Stimulated activated naive CD8-positive, alpha-beta T cell treated with anti-CD3 and anti-CD28 coated beads, Interleukin-15, amount 100 ng/mL, for 72 hours (primary cell): ENCODE measurements around the gene PRDM16.

ENCODE experiments used
- ATAC-seq: fragments of 150-1000 bp; cut with Tn5 transposase; 2 replicates; pipeline ENCODE4 v1.10.0; 2021; ENCODE audit warnings: mild to moderate bottlenecking, moderate library complexity
- DNase-seq, 2 donors: peaks; one replicate each; pipeline ENCODE4 v3.0.0; 2021 to 2022
- H3K27ac Mint-ChIP-seq, 2 donors: one replicate each; pipeline ENCODE4 v1.8.0; 2022; ENCODE audit warnings: mild to moderate bottlenecking in 2 of 2, mixed read lengths in 2 of 2, moderate library complexity in 2 of 2
- H3K27me3 Mint-ChIP-seq: one replicate; pipeline ENCODE4 v1.8.0; 2022; ENCODE audit warnings: mixed read lengths
- H3K4me1 Mint-ChIP-seq: one replicate; pipeline ENCODE4 v1.8.0; 2022; ENCODE audit warnings: mild to moderate bottlenecking, mixed read lengths
- H3K4me3 Mint-ChIP-seq, 2 donors: one replicate each; pipeline ENCODE4 v1.8.0; 2022; ENCODE audit warnings: mild to moderate bottlenecking in 2 of 2, mixed read lengths in 2 of 2, moderate library complexity in 1 of 2
- H3K9me3 Mint-ChIP-seq, 2 donors: one replicate each; pipeline ENCODE4 v1.8.0; 2022; ENCODE audit warnings: mixed read lengths in 2 of 2

PRDM16 gene

GRCh38 chr1:3393024-3393986 lies 324.3 kb downstream of the PRDM16 start:
- Mint-ChIP-seq H3K4me1 (peaks cover 4% of the 10 kb centered on the region), H3K4me3 (no peak overlapping the region), H3K9me3 (no peaks in the 10 kb centered on the region), H3K27ac (no peak overlapping the region), H3K27me3 (peaks cover 55% of the 10 kb centered on the region)
- ATAC-seq (no peak), DNase-seq (no peak)

GRCh38 chr1:3393987-3394920 lies 325.3 kb downstream of the PRDM16 start:
- DNase-seq (no peak), ATAC-seq (no peak)
- Mint-ChIP-seq H3K4me3 (no peak overlapping the region), H3K9me3 (no peaks in the 10 kb centered on the region), H3K4me1 (peaks cover 4% of the 10 kb centered on the region), H3K27ac (no peak overlapping the region), H3K27me3 (peaks cover 55% of the 10 kb centered on the region)

GRCh38 chr1:3396411-3396810 lies 327.4 kb downstream of the PRDM16 start:
- H3K4me3 Mint-ChIP-seq: no peak overlapping the region

GRCh38 chr1:3397311-3397710 lies 328.3 kb downstream of the PRDM16 start:
- no peak for DNase-seq
- no peak overlapping the region for H3K4me3 Mint-ChIP-seq
- H3K27me3 Mint-ChIP-seq: peaks cover 47% of the 10 kb centered on the region
- H3K4me1 Mint-ChIP-seq: peaks cover 4% of the 10 kb centered on the region
- H3K27ac Mint-ChIP-seq: no peak overlapping the region
- no peaks in the 10 kb centered on the region for H3K9me3 Mint-ChIP-seq
- ATAC-seq: no peak

More at GRCh38 chr1:3396411-3396810, 327.4 kb downstream of the PRDM16 start:
- H3K27me3 Mint-ChIP-seq: peaks cover 55% of the 10 kb centered on the region
- no peaks in the 10 kb centered on the region for H3K9me3 Mint-ChIP-seq
- DNase-seq (no peak), ATAC-seq (no peak)
- H3K4me1 Mint-ChIP-seq: peaks cover 4% of the 10 kb centered on the region
- no peak overlapping the region for H3K27ac Mint-ChIP-seq

GRCh38 chr1:3398396-3399140 lies 329.6 kb downstream of the PRDM16 start:
- ATAC-seq: no peak
- no peak for DNase-seq
- H3K27ac Mint-ChIP-seq: no peak overlapping the region
- no peaks in the 10 kb centered on the region for H3K9me3 Mint-ChIP-seq
- H3K4me1 Mint-ChIP-seq: no peaks in the 10 kb centered on the region
- H3K27me3 Mint-ChIP-seq: peaks cover 34% of the 10 kb centered on the region
- no peak overlapping the region for H3K4me3 Mint-ChIP-seq

- H3K27ac Mint-ChIP-seq: no peak overlapping the region
- DNase-seq (no peak), ATAC-seq (no peak)
- no peak overlapping the region for H3K4me3 Mint-ChIP-seq
- H3K27me3 Mint-ChIP-seq: peaks cover 23% of the 10 kb centered on the region
- no peaks in the 10 kb centered on the region for H3K9me3 Mint-ChIP-seq
- no peaks in the 10 kb centered on the region for H3K4me1 Mint-ChIP-seq
These were observed 330.7 kb downstream of the PRDM16 start for GRCh38 chr1:3399732-3400131.

GRCh38 chr1:3401585-3402257 lies 332.7 kb downstream of the PRDM16 start:
- DNase-seq (no peak), ATAC-seq (no peak)
- Mint-ChIP-seq H3K27ac (no peak overlapping the region), H3K4me3 (no peak overlapping the region), H3K9me3 (no peaks in the 10 kb centered on the region), H3K27me3 (peaks cover 6% of the 10 kb centered on the region), H3K4me1 (no peaks in the 10 kb centered on the region)

GRCh38 chr1:3402258-3403010 lies 333.4 kb downstream of the PRDM16 start:
- Mint-ChIP-seq H3K27ac (no peak overlapping the region), H3K9me3 (no peaks in the 10 kb centered on the region), H3K27me3 (peaks cover 3% of the 10 kb centered on the region), H3K4me1 (no peaks in the 10 kb centered on the region), H3K4me3 (no peak overlapping the region)
- no peak for DNase-seq
- ATAC-seq: no peak

- Mint-ChIP-seq H3K4me1 (no peaks in the 10 kb centered on the region), H3K27me3 (no peaks in the 10 kb centered on the region), H3K27ac (no peak overlapping the region), H3K9me3 (no peaks in the 10 kb centered on the region), H3K4me3 (no peak overlapping the region)
- ATAC-seq (no peak), DNase-seq (no peak)
These were observed 334.0 kb downstream of the PRDM16 start for GRCh38 chr1:3403011-3403345.

GRCh38 chr1:3403388-3404231 lies 334.6 kb downstream of the PRDM16 start:
- Mint-ChIP-seq H3K27ac (no peak overlapping the region), H3K27me3 (no peaks in the 10 kb centered on the region), H3K4me1 (no peaks in the 10 kb centered on the region), H3K9me3 (no peaks in the 10 kb centered on the region), H3K4me3 (no peak overlapping the region)
- no peak for DNase-seq
- no peak for ATAC-seq

GRCh38 chr1:3404301-3404700 lies 335.3 kb downstream of the PRDM16 start:
- Mint-ChIP-seq H3K27me3 (no peaks in the 10 kb centered on the region), H3K4me3 (no peak overlapping the region), H3K9me3 (no peaks in the 10 kb centered on the region), H3K27ac (no peak overlapping the region), H3K4me1 (no peaks in the 10 kb centered on the region)
- ATAC-seq (no peak), DNase-seq (no peak)

GRCh38 chr1:3404801-3405200 lies 335.8 kb downstream of the PRDM16 start:
- no peaks in the 10 kb centered on the region for H3K9me3 Mint-ChIP-seq
- DNase-seq (no peak), ATAC-seq (no peak)
- no peak overlapping the region for H3K27ac Mint-ChIP-seq
- no peaks in the 10 kb centered on the region for H3K4me1 Mint-ChIP-seq
- H3K4me3 Mint-ChIP-seq: no peak overlapping the region
- H3K27me3 Mint-ChIP-seq: no peaks in the 10 kb centered on the region

- H3K27me3 Mint-ChIP-seq: no peaks in the 10 kb centered on the region
- no peaks in the 10 kb centered on the region for H3K4me1 Mint-ChIP-seq
- ATAC-seq (no peak), DNase-seq (no peak)
- H3K4me3 Mint-ChIP-seq: no peak overlapping the region
- H3K27ac Mint-ChIP-seq: no peak overlapping the region
- no peaks in the 10 kb centered on the region for H3K9me3 Mint-ChIP-seq
These were observed 336.5 kb downstream of the PRDM16 start for GRCh38 chr1:3405491-3405890.
